ENCODE measurements around the gene GRAMD4.

GRCh38 chr22:46637711-46638600 is 17.8 kb downstream of the GRAMD4 start:
- TF ChIP-seq CHD1 (IDR thresholded peaks at IDR 0.05; ENCODE audit: low read depth, low read length): no peak
- no peak for TF ChIP-seq RFX5 (IDR thresholded peaks at IDR 0.05; ENCODE audit: low read depth, low read length)
- TF ChIP-seq PBX3 (IDR thresholded peaks at IDR 0.05; ENCODE audit: insufficient replicate concordance, low read depth, low read length): no peak
- no peak for TF ChIP-seq IRF3 (IDR thresholded peaks at IDR 0.05)
- no peak for TF ChIP-seq ASH2L (IDR thresholded peaks at IDR 0.05; ENCODE audit: borderline replicate concordance, low read depth)
- TF ChIP-seq RCOR1 (conservative IDR thresholded peaks at IDR 0.05; ENCODE audit: low read depth, low read length): no peak
- TF ChIP-seq BRCA1 (IDR thresholded peaks at IDR 0.05; ENCODE audit: low read depth, low read length): no peak
- no peak for TF ChIP-seq CREB1 (IDR thresholded peaks at IDR 0.05; ENCODE audit: low read depth)
- TF ChIP-seq CTCF (IDR thresholded peaks at IDR 0.05 in 2 of 3, conservative IDR thresholded peaks at IDR 0.05 in 1 of 3; ENCODE audit: control insufficient read depth in 2 of 3, extremely low read depth in 1 of 3, insufficient read depth in 1 of 3, low read depth in 3 of 3, low read length in 3 of 3): no peak
- no peak for TF ChIP-seq CEBPB (IDR thresholded peaks at IDR 0.05; ENCODE audit: borderline replicate concordance in 1 of 2, low read depth in 2 of 2, low read length in 2 of 2)
- no peak for TF ChIP-seq CHD2 (IDR thresholded peaks at IDR 0.05; ENCODE audit: borderline replicate concordance, low read depth, low read length)
